WI38 (cell line): Measurements from ENCODE around the gene ITPKB.
"Not testable (repeated sequence)": the region's sequence is repeated elsewhere in the genome, so short reads cannot be mapped to it uniquely, and the experiment has no call there.

Source experiments
- H3K4me3 ChIP-seq: 2 replicates; pipeline ENCODE4 v1.5.1; 2011; ENCODE audit warnings: low read depth, mild to moderate bottlenecking, control low read depth, low read length
- CTCF ChIP-seq: IDR thresholded peaks from 2 replicates; pipeline ENCODE4 v1.5.1; 2012; ENCODE audit warnings: low read depth, mild to moderate bottlenecking, control low read depth, low read length

The ITPKB gene

GRCh38 chr1:226599636-226600238 lies 139.3 kb downstream of the ITPKB start:
- no peak overlapping the region for H3K4me3 ChIP-seq
- TF ChIP-seq CTCF, result no peak

GRCh38 chr1:226598955-226599354 lies 140.1 kb downstream of the ITPKB start:
- not testable (repeated sequence) for H3K4me3 ChIP-seq

GRCh38 chr1:226598455-226598849 lies 140.6 kb downstream of the ITPKB start:
- no peak overlapping the region for H3K4me3 ChIP-seq
- TF ChIP-seq CTCF, result no peak

GRCh38 chr1:226597616-226598454 lies 141.2 kb downstream of the ITPKB start:
- H3K4me3 ChIP-seq, result no peak overlapping the region
- TF ChIP-seq CTCF, result no peak

- H3K4me3 ChIP-seq, result no peak overlapping the region
- TF ChIP-seq CTCF, result no peak
Observed at GRCh38 chr1:226596531-226597165, 142.4 kb downstream of the ITPKB start.

- TF ChIP-seq CTCF, result no peak
- H3K4me3 ChIP-seq, result no peak overlapping the region
Observed at GRCh38 chr1:226593541-226593940, 145.5 kb downstream of the ITPKB start.

- no peak overlapping the region for H3K4me3 ChIP-seq
- TF ChIP-seq CTCF, result no peak
Observed at GRCh38 chr1:226590614-226591013, 148.5 kb downstream of the ITPKB start.
